Right kidney (tissue), 1 donor: Measurements from ENCODE around the gene CWC27.
"Not testable (repeated sequence)": the region's sequence is repeated elsewhere in the genome, so short reads cannot be mapped to it uniquely, and the experiment has no call there.

Source experiments
- DNase-seq: peaks from one replicate; pipeline ENCODE4 v3.0.0-alpha.2; 2016

Gene CWC27

GRCh38 chr5:64923151-64923685 is 154.5 kb downstream of the CWC27 start:
- DNase-seq = no peak

GRCh38 chr5:64925123-64925522 is 156.4 kb downstream of the CWC27 start:
- no peak for DNase-seq

DNA sequence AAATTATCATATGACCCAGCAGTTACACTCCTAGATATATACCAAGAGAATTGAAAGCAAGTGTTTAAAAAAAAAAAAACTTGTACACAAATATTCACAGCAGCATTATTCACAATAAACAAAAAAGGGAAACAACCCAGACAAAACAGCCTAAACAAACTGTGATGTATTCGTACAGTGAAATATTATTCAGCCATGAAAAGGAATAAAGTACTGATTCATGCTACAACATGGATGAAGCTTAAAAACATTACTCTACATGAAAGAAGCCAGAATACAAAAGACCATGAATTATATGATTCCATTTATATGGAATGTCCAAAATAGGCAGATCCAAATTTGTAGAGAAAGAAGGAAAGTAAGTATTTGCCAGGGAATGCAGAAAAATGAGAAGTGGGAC is 161.1 kb downstream of the CWC27 start:
- no peak for DNase-seq

GRCh38 chr5:64930672-64931318 is 162.1 kb downstream of the CWC27 start:
- no peak for DNase-seq

DNA sequence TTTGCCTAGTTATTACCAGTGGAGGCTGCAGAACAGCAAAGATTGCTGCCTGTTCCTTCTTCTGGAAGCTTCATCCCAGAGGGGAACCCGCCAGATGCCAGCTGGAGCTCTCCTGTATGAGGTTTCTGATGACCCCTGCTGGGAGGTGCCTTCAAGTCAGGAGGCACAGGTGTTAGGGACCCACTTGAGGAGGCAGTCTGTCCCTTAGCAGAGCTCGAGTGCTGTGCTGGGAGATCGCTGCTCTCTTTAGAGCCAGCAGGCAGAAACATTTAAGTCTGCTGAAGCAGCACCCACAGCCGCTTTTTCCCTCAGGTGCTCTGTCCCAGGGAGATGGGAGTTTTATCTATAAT is 170.7 kb downstream of the CWC27 start:
- DNase-seq = not testable (repeated sequence)

DNA sequence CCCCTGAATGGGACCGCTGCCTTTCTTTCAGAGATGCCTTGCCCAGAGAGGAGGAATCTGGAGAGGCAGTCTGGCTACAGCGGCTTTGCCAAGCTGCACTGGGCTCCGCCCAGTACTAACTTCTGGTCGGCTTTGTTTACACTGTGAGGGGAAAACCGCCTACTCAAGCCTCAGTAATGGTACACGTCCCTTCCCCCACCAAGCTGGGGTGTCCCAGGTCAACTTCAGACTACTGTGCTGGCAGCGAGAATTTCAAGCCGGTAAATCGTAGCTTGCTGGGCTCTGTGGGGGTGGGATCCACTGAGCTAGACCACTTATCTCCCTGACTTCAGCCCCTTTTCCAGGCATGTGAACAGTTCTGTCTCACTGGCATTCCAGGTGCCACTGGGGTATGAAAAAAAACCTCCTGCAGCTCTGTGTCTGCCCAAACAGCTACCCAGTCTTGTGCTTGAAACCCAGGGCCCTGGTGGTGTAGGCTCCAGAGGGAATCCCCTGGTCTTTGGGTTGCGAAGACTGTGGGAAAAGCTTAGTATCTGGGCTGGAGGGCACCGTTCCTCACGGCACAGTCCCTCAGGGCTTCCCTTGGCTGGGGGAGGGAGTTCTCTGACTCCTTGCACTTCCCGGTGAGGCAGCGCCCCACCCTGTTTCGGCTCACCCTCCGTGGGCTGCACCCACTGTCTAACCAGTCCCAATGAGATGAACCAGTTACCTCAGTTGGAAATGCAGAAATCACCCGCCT is 171.2 kb downstream of the CWC27 start:
- no peak for DNase-seq

DNA sequence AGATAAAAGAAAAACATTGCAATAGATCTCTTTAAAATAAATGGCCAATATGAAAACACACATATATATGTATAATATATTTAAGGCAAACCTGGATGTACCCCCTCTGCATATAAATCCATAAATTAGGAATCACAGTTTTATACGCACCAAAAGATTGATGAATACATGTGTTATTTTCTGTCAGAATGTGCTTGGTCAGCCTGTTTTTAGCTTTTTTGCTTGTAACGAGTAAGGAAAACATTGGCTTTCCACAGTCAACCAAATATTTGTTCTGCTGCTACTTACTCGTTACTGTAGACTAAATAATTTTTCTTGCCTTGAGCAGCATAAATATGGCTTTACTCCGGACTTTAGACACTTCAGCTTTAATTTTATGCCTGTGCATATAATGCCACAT is 173.7 kb downstream of the CWC27 start:
- no peak for DNase-seq

- no peak for DNase-seq
These were observed 176.1 kb downstream of the CWC27 start for GRCh38 chr5:64944868-64945267.

DNA sequence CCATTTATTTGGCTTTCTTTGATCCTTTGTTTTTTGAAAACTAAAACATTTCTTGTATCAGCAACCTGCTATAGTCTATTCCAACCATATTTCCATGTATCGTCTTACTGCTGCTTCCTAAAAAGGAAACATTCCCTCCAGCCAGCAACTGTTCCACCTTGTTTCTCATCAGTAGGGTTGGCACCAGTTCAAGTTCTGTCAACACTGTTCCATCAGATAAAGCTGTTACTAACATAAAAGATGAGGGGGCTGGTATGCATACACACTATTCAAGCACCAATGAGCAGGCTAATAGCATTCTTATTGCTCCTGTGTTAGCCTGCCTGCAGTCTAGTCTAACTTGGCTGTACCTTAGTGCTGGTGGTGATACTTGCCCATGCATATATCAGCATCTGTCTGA is 178.3 kb downstream of the CWC27 start:
- no peak for DNase-seq

DNA sequence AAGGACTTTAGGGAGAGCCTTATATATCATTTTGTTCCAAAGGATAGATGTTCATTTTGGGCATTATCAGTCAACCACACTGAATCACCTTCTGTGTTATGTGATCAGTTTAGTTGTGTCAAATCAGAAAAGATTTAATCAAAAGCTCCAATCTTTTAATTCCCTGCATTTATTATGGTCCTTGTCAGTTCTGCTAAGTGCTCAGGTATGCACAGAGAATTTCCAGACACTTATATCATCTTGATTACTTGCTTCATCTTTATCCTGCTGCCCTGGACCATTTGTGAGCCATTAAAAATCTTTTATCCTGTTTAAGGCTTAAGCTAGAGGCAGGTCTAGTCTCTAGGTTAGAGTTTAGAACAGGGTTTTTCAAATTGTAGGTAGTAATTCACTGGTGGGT is 179.1 kb downstream of the CWC27 start:
- DNase-seq = no peak

DNA sequence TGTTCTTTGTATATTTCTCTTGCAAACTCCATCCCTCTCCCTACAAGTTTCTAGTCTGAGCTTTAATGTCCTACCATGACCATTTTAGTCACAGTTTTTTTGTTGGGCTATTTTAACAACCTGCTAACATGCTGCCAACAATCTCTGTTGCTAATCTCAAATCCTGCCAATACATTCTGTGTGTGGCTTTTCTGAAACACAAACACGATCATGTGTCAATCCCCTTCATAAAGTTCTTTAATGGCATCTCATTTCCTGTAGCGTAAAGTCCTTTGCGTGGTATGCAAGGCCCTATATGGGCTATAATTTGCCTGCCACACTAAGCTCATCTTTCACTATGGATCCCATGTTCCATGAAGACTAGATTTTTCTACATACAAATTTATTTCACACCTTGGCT is 180.6 kb downstream of the CWC27 start:
- no peak for DNase-seq

- DNase-seq = no peak
These were observed 184.4 kb downstream of the CWC27 start for GRCh38 chr5:64952951-64953673.

GRCh38 chr5:64954518-64954917 is 185.8 kb downstream of the CWC27 start:
- DNase-seq = no peak

- no peak for DNase-seq
These were observed 190.1 kb downstream of the CWC27 start for GRCh38 chr5:64958757-64959391.

DNA sequence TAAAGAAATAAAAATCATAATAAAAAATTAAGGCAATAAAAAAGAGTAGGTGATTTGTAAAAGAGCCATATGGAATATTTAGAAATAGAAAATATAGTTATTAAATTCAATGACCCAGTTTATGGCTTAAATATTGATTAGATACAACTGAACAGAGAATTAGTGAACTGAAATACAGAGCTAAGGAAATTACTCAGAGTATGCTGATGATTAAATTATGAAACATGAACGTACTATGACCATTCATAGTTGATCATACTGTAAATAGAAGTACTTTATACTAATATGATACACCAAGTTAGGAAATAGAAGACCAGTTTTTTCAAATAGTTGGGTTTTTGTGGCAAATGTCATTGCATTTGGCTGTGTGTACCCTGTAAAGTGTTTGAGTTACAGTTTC is 194.5 kb downstream of the CWC27 start:
- DNase-seq = no peak

DNA sequence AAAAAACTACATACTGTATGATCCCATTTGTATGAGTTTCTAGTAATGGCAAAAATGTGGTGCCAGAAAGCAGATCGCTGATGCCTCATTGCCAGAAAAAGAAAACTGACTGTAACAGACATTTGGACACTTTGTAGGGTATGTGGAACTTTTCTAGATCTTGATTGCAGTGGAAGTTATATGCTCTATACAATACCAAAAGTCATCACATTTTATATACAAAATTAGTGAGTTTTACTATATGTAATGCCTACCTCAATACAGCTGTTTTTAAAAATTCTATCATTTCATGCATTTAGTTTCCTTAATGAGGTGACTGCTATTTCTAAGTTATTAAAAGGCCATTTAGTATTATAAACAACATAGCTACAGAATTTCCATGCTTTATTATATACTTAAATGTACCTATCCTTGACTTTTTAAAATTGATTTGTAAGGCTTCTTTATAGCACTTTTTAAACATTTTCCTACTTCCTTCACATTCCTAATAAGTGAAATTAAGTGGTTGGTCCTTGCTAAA is 199.9 kb downstream of the CWC27 start:
- no peak for DNase-seq

GRCh38 chr5:64969578-64969977 is 200.8 kb downstream of the CWC27 start:
- no peak for DNase-seq

DNA sequence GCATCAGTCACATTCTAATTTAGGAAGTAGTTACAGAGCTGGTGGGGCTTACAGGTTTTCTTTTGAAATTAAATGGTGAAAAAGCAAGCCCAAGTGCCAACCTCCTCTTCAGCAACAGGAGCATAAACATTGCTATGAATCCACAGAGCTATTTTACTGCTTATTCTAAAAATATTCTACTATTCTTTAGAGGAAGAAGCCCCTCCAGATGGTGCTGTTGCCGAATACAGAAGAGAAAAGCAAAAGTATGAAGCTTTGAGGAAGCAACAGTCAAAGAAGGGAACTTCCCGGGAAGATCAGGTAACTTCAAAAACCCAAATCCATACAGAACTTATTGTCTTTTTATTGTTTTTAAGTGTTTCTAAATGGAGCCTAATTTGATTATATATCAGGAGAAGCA is 202.8 kb downstream of the CWC27 start:
- no peak for DNase-seq

DNA sequence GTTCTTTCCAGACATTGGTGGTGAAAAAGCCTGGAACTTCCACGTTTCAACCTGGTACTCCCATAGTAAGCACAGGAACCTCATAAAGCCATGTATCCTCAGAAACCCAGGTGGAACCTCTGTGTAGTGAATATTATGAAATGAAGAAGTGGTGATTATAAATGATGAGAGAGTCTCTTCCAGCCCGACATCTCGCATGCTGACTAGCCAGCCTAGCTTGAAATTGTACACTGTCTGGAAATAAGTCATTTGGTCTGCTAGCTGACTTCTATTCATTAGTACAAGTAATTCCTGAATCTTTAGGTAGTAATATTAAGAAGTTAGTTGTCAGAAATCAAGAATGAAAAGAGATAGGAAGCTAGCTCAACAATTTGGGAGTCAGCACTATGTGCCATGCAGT is 203.3 kb downstream of the CWC27 start:
- no peak for DNase-seq

DNA sequence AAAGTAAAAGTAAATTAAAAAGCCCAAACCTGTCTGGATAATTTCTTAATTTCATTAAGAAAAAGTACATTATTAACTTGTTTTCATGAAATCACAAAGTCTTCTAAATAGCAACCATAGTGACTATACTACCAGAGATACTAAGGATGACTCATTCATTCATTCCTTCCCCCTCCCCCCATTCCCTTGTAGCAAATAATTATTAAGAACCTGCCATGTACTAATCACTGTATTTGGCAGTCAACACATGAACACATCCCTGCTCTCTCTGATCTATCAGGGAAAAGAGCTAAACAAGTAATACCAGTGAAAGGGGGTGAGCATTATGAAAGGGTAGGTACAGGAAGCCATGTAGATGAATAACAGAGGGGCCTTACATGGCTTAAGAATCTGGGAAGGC is 203.9 kb downstream of the CWC27 start:
- no peak for DNase-seq

GRCh38 chr5:64973215-64973614 is 204.5 kb downstream of the CWC27 start:
- no peak for DNase-seq

DNA sequence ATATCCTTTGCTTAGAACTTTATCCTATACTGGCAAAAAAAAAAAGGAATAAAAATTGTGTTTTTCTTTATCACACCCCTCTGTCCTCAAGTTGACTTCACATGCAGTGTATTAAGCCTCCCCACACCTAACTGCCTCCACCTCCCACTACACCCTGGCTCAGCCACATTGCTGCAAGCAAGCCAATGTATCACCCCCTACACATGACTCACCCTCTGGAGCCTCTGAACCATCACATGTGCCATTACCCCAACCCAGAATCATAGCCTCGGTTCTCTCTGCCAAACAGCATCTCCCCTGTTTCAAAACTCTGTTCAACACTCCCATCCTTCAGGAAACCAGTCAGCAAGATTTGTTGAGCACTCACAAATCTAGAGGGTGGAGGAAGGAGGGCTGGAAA is 209.0 kb downstream of the CWC27 start:
- DNase-seq = no peak

DNA sequence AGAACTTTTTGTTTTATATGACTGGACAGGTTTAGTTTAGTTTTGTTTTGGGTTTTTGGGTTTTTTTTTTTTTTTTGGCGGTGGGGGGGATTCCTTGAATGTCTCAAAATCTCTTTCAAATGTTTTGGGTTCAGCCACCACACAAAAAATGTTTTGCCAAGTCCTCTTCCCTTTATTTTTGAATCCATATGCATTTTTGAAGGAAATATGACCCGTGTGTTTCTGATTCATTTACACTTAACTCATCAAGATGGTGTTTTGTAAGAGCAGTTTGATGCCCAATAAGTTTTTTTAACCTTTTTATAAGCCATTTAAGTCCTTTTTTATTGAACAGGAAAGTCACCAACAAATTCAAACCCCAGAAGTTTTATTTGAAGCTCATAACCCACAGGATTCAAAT is 209.8 kb downstream of the CWC27 start:
- DNase-seq = no peak
